HG02870 (cell line): ENCODE measurements around the gene ZSCAN10.
A peak's percentile ranks its signal among the peaks of the same experiment; 100 is the strongest.

Source experiments
- ATAC-seq: cut with Tn5 transposase; IDR thresholded peaks from one replicate; pipeline ENCODE4 v1.9.1; 2021; ENCODE audit warnings: mild to moderate bottlenecking, moderate library complexity; ENCODE audit not compliant: unreplicated experiment

ZSCAN10 gene

GRCh38 chr16:3112058-3112880 lies 13.2 kb upstream of the ZSCAN10 start, which contains the start of gene ZNF205:
Gene ZNF205 (plus strand): TSS chr16:3112586. CDS start chr16:3113431, 845 bp downstream.
- ATAC-seq: no peak

DNA sequence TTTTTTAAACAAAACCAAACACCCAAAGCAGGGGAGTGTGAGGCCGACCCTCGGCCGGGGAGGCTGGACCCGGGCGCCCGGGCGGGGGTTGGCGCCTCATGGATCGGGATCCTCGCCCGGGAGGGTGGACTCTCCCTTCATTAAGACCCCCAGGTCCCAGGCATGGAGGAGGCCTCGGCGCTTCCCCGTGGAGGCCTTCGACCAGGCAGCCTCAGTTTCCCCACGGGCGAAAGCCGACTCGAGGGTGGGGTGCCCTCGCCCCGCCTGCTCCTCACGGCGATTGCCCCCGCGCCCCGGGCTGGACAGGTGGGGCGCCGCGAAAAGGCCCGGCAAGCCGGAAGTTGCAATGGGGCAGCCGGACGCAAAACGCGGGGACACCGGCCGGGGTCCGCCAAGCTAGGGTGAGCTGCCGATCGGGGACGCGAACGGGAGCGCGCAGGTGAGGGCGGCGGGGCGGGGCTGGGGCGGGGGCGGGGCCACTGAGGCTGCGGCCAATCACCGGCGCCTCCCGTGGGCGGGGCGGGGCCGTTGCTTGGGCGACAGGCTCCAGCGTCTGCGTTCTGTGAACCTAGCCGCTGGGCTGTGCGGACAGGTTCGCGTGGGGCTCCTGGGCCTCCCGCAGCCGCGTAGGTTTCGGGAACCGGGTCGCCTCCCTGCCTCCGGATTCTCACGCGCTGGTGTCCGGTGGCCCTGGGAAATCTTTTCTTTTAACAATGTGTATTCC lies 7.3 kb upstream of the ZSCAN10 start:
- peak; percentile 82 for ATAC-seq

DNA sequence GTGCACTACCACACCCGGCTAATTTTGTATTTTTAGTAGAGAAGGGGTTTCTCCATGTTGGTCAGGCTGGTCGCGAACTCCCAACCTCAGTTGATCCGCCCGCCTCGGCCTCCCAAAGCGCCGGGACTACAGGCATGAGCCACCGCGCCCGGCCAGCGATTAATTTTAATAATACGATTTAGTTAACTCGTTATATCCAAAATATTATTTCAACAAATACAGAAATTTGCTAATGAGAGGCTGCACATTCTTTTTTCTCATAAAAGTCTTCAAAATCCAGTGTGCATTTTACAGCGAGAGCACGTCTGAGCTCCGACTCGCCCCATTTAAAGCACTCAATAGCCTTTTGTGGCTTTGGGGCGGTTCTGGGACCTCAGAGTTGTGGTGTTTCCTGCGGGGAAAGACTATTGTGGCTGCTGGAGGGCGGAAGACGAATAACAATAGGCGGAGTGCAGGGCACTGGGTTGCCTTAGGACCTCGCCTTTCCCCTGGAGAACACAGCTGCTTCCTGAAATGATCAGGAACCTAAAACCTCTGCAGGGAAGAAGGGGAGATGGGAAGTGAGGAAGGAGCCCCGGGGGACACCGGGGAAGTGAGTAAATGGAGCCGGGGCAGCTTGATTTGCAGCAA lies 2.9 kb upstream of the ZSCAN10 start:
- no peak for ATAC-seq

DNA sequence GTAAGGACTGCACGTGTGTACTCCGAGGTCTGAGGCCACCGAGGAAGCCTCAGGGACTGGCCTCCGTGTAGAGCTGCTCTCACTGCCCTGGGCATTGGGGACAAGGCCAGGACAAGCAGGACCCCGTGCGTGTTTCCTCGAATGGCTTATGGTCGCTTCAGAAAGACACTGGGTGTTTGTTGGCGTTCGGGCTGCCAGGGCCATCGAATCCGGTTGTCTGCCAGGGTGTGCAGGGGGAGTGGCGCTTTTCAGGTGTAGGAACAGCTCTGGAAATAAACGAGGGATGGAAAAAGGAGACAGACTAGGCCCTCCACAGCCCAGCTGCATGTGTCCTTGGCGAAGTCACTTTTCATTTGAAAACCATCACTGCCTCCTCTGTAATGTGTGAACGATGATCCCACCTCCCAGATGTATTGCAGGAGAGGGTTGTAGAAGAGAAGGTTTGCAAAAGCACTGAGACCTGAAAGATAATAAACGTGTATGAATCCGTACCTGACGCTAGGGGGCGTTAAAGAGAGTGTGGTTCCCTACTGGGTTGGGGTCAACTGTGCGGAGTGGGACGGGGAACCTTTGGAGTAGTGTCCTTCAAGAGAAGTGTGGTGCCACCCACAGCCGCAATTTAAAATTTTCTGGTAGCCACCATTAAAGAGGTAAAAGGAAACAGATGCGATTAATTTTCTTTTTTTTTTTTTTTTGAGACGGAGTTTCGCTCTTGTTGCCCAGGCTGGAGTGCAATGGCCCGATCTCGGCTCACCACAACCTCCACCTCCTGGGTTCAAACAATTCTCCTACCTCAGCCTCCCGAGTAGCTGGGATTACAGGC lies 2.1 kb upstream of the ZSCAN10 start:
- ATAC-seq: no peak

GRCh38 chr16:3099732-3100499 lies 822 bp upstream of the ZSCAN10 start:
- peak; percentile 59 for ATAC-seq

DNA sequence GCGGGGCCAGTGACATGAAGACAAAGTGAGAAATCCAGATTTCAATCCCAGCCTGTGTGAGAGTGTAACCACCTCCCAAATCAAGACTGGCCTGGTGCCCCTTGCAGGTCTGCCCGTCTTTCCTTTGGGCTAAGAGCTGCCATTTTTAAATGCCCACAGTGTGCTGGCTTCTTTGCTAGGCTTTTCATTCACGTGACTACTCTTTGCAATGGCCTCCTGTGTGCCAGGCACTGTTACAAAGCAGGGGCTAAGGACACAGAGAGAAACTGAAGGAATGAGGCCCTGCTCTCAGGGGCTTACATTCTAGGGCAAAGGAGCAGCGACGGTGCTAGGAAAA lies 269 bp upstream of the ZSCAN10 start:
- ATAC-seq: no peak

DNA sequence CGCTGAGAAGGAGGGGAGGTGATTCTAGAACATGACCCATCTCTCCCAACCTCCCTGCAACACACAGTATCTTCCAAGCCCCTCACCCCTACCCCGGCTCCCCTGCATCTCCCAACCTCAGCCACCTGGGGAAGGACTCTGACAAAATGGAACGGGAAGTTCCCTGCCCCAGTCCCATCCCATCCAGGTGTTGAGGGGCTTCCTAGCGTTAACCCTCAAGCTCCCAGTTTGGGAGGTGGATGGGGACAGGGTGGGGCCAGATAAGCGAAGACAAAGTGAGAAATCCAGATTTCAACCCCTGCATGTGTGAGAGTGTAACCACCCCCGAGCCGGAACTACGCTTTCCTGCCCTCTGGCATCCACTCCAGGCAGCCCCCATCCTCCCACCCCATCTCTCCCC lies 1.8 kb downstream of the ZSCAN10 start:
- no peak for ATAC-seq

DNA sequence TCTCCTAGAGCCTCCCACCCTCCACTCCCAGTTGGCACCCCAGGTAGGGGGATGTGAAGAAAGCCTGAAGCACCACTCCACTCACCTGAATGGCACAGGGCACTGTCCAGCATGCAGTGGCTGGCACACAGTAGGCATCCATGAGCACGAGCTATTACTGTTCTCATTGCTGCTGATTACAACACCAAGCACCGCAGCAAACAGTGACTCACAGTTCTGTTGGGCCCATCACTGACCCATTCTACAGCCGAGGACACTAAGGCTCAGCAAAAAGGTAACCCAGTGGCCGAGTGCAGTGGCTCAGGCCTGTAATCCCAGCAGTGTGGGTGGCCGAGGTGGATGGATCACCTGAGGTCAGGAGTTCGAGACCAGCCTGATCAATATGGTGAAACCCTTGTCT lies 2.7 kb downstream of the ZSCAN10 start:
- no peak for ATAC-seq

- ATAC-seq: peak; percentile 75
Measured at GRCh38 chr16:3095869-3096268, 3.2 kb downstream of the ZSCAN10 start.

DNA sequence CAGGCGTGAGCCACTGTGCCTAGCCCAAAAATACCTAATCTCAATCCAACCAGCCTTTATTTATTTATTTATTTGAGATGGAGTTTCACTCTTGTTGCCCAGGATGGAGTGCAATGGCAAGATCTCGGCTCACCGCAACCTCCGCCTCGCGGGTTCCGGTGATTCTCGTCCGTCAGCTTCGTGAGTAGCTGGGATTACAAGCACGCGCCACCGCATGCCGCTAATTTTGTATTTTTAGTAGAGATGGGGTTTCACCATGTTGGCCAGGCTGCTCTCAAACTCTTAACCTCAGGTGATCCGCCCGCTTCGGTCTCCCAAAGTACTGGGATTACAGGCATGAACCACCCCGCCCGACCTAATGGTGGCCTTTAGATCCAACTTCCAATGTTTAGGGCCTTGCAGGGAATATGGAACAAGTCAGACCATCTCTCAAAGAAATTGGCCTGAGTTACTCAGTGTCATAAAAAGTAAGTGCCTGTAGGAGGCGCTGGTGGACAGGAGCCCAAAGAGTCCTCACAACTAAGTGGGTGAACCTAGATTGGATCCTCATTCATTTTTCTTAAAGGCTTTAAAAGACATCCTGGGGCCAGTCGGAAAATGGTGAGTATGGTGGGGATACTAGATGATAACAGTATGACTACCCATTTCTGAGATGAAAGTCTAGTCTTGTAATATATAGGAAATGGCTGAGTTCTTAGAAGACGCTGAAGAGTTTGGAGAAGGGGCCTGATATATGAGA lies 4.6 kb downstream of the ZSCAN10 start:
- ATAC-seq: no peak

GRCh38 chr16:3092501-3092941 lies 6.6 kb downstream of the ZSCAN10 start:
- no peak for ATAC-seq

DNA sequence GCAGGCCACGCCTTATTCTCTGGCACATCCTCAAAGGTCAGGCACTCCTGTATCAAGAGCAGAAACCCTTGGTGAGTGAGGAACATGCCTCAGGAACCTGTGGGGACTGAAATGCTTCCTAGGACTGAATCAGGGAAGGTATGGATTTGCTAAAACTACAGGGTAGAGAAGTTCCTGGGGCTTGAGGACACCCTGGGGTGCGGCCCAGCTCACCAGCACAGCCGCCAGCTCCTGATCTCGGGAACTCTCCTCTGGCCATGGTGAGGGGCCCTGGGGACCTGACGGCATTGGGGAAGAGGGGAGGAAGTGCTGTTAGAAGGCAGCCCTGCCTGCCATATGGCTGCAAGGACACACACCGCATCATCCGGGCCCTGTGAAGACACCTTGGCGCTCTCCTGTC lies 7.5 kb downstream of the ZSCAN10 start:
- no peak for ATAC-seq

- ATAC-seq: no peak
Measured at GRCh38 chr16:3089717-3090592, 9.1 kb downstream of the ZSCAN10 start.

DNA sequence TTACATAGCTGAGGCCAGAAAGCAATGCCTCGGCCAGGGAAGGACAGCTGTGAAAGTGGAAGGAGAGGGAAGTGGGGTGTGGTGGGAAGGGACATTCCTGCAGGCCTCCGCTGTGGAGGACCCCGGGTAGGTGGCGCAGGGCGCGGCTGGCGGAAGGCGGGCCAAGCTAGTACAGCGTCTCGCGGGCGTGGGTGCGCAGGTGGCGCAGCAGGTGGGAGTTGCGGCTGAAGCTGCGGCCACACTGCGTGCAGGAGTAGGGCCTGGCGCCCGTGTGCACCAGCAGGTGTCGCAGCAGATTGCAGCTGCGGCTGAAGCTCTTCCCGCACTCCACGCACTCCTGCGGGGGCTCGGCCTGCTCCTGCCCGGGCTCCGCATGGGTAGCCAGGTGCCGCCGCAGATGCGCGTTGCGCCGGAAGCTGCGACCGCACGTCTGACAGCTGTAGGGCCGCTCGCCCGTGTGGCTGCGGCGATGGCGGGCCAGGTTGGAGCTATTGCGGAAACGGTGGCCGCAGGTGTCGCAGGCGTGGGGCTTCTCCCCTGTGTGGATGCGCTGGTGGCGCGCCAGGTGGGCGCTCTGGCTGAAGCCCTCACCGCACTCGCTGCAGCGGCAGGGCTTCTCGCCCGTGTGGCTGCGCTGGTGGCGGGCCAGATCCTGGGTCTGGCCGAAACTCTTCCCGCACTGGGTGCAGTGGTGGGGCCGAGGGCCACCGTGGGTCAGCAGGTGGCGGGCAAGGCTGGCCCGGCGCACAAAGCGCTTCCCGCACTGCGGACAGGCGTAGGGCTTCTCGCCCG lies 10.0 kb downstream of the ZSCAN10 start:
- ATAC-seq: no peak

- ATAC-seq: no peak
Measured at GRCh38 chr16:3088450-3088849, 10.6 kb downstream of the ZSCAN10 start.

GRCh38 chr16:3087243-3088235 lies 11.6 kb downstream of the ZSCAN10 start:
- ATAC-seq: no peak
